Measurements from ENCODE around the gene IGSF23. TPM values are rescaled to one million over a fixed set of nuclear protein-coding genes. Genes with fewer than 3 reads are reported as not detected.

The IGSF23 gene
- total RNA-seq, 1 experiment from 2014 or later = not detected

GRCh38 chr19:44571830-44572580 lies 41.4 kb upstream of the IGSF23 start:
- H3K4ac ChIP-seq (ENCODE audit: low read depth, low read length) = no peak overlapping the region
- Mint-ChIP-seq H3K9me3 (no peaks in the 10 kb centered on the region), H3K27me3 (ENCODE audit: low read depth) (peaks cover 5% of the 10 kb centered on the region; the same call in 1 of the 2 replicates), H3K4me1 (peaks cover 0 to 6% of the 10 kb centered on the region in 2 experiments; a peak in 1 of 4 replicates), H3K27ac (no peak overlapping the region; a peak in 1 of 7 replicates), H3K36me3 (ENCODE audit: insufficient read depth in 1 of 3, low read depth in 3 of 3) (no peaks in the 10 kb centered on the region), H3K4me3 (no peak overlapping the region; a peak in 1 of 5 replicates)
- no peak overlapping the region for H3K9ac ChIP-seq (ENCODE audit: extremely low read depth, insufficient read length, low read length)
- no peak overlapping the region for H2BK120ac ChIP-seq (ENCODE audit: low read depth, low read length, poor library complexity, severe bottlenecking)
- H4K8ac ChIP-seq (replicated peaks; ENCODE audit: insufficient read length, low read depth, low read length) = no peak overlapping the region
- H4K20me1 ChIP-seq (ENCODE audit: control insufficient read depth, insufficient read depth, insufficient read length) = no peaks in the 10 kb centered on the region
- no peak overlapping the region for H3K23ac ChIP-seq (ENCODE audit: insufficient read length, low read depth, low read length)
- H3K4me1 ChIP-seq (ENCODE audit: insufficient read depth, low read length) = no peaks in the 10 kb centered on the region
- H2BK5ac ChIP-seq (ENCODE audit: insufficient read length, low read length) = no peak overlapping the region
- H3K14ac ChIP-seq (ENCODE audit: insufficient read depth, low read length) = no peak overlapping the region
- H3K18ac ChIP-seq (ENCODE audit: insufficient read length, low read depth, low read length) = no peak overlapping the region
- DNase-seq = no peak
- no peak overlapping the region for H4K91ac ChIP-seq (ENCODE audit: insufficient read length, low read depth, low read length)
- H2AK5ac ChIP-seq (ENCODE audit: insufficient read length, low read length) = no peak overlapping the region
- no peak overlapping the region for H3T11ph ChIP-seq (ENCODE audit: low read length)
- no peak overlapping the region for H2BK15ac ChIP-seq (ENCODE audit: low read depth, low read length)
- no peaks in the 10 kb centered on the region for H3K27me3 ChIP-seq (ENCODE audit: insufficient read depth, low read length)
- no peak overlapping the region for H4K5ac ChIP-seq (ENCODE audit: insufficient read length, low read depth, low read length)
- H3K56ac ChIP-seq (ENCODE audit: insufficient read length, low read depth, low read length) = no peak overlapping the region
- H3K9me3 ChIP-seq (ENCODE audit: control insufficient read depth, low read depth, low read length) = no peaks in the 10 kb centered on the region
- H2BK12ac ChIP-seq (ENCODE audit: insufficient read length, low read depth, low read length) = no peak overlapping the region
- no peaks in the 10 kb centered on the region for H3K79me1 ChIP-seq (ENCODE audit: insufficient read depth, low read depth, low read length, poor library complexity, severe bottlenecking)
- no peak overlapping the region for H3K27ac ChIP-seq (ENCODE audit: insufficient read length, low read depth, low read length)
- H3K23me2 ChIP-seq (ENCODE audit: insufficient read length, low read depth, low read length, poor library complexity, severe bottlenecking) = no peaks in the 10 kb centered on the region
- no peak overlapping the region for H3K4me2 ChIP-seq (ENCODE audit: insufficient read depth, insufficient read length, low read length)
- no peak overlapping the region for H2BK20ac ChIP-seq (ENCODE audit: low read depth, low read length, poor library complexity, severe bottlenecking)
- H3K79me2 ChIP-seq (ENCODE audit: insufficient read depth, low read length) = no peaks in the 10 kb centered on the region
- WGBS (ENCODE audit: extremely low coverage, insufficient read length, low lambda C conversion rate) = no CpG with 5 or more reads among the region's 5 CpGs
- no peak overlapping the region for H2AFZ ChIP-seq (ENCODE audit: low read length)
- TF ChIP-seq CTCF (conservative IDR thresholded peaks at IDR 0.05) = no peak

Measured in H9 (cell line).